K562 (cell line): ENCODE results near the gene MRAP2. TPM values are rescaled to one million over a fixed set of nuclear protein-coding genes. Genes with fewer than 3 reads are reported as not detected.
A peak's percentile ranks its signal among the peaks of the same experiment; 100 is the strongest.

Experiments used
- BCOR ChIP-seq: fragments of 450-650 bp; IDR thresholded peaks from 2 replicates; pipeline ENCODE4 v1.6.1; 2016
- CBFA2T3 ChIP-seq: fragments of 450-650 bp; IDR thresholded peaks from 2 replicates; pipeline ENCODE4 v1.6.1; 2017
- EP400 ChIP-seq: fragments of 450-650 bp; IDR thresholded peaks from 2 replicates; pipeline ENCODE4 v1.6.1; 2017; ENCODE audit warnings: antibody characterized with exemption, mild to moderate bottlenecking, moderate library complexity
- FOXK2 ChIP-seq, 2 experiments: fragments of 450-650 bp; IDR thresholded peaks in 1 of 2; conservative IDR thresholded peaks in 1 of 2; 2 replicates each; pipeline ENCODE4 v1.6.1; 2016; ENCODE audit warnings: low read depth in 2 of 2, mild to moderate bottlenecking in 1 of 2
- MTA1 ChIP-seq: fragments of 450-650 bp; IDR thresholded peaks from 2 replicates; pipeline ENCODE4 v1.6.1; 2017; ENCODE audit warnings: borderline replicate concordance
- NR2C1 ChIP-seq, 2 experiments: fragments of 450-650 bp; IDR thresholded peaks; 2 replicates each; pipeline ENCODE4 v1.6.1; 2017; ENCODE audit warnings: mild to moderate bottlenecking in 2 of 2, antibody characterized with exemption in 1 of 2, inconsistent platforms in 1 of 2, missing compliant biosample characterization in 1 of 2, missing genetic modification characterization in 1 of 2
- RAD51 ChIP-seq: fragments of 450-650 bp; IDR thresholded peaks from 2 replicates; pipeline ENCODE4 v1.7.1; 2016; ENCODE audit warnings: low read depth, mild to moderate bottlenecking, borderline replicate concordance
- RBM17 ChIP-seq: fragments of 200-400 bp; formaldehyde crosslinking; IDR thresholded peaks from 2 replicates; pipeline ENCODE4 v1.6.1; 2017; ENCODE audit warnings: low read depth, mild to moderate bottlenecking, low read length, borderline replicate concordance
- SUPT5H ChIP-seq: fragments of 450-650 bp; IDR thresholded peaks from 2 replicates; pipeline ENCODE4 v1.6.1; 2016
- TBP ChIP-seq: optimal IDR thresholded peaks from 2 replicates; pipeline ENCODE3; 2011; ENCODE audit warnings: low read depth, low read length, improper control_type of control experiment
- ZKSCAN1 ChIP-seq: fragments of 150-350 bp; IDR thresholded peaks from 2 replicates; pipeline ENCODE4 v1.6.1; 2016; ENCODE audit warnings: low read depth, low read length
- ZNF239 ChIP-seq: fragments of 250-450 bp; sonication (Bioruptor Pico); IDR thresholded peaks from 2 replicates; pipeline ENCODE4 v1.4.0; 2020; ENCODE audit warnings: mild to moderate bottlenecking
- ZNF354B ChIP-seq: fragments of 250-450 bp; sonication (Bioruptor Pico); IDR thresholded peaks from 2 replicates; pipeline ENCODE4 v1.4.0; 2020
- polyA plus RNA-seq, 8 experiments: library from polyadenylated mRNA; depleted of rRNA in 4 of 8; stranded (reverse) in 5 of 8; unstranded in 3 of 8; fragments of >200 nt; fragmentation: Nextera tagmentation in 2 of 8; fragmentation: Illumina TruSeq in 1 of 8; extraction: Ambion mirVana in 2 of 8; extraction: Trizol in 1 of 8; gene quantifications; 2 replicates each; pipeline versions ENCODE4 v1.2.1 to v1.2.3, GENCODE V29; 2011 to 2014; ENCODE audit warnings: inconsistent platforms in 1 of 8, missing spikeins in 1 of 8
- total RNA-seq, 7 experiments: library from RNA; depleted of rRNA in 6 of 7; stranded (reverse); fragments of >200 nt in 6 of 7; fragmentation: Illumina TruSeq in 2 of 7; extraction: Trizol in 2 of 7; gene quantifications; 2 replicates each; pipeline versions ENCODE4 v1.2.1 to v1.2.3, GENCODE V29; 2011 to 2021; ENCODE audit warnings: low replicate concordance in 1 of 7
- TF ChIP-seq, protein P1 (sequence below): IDR thresholded peaks from 2 replicates; pipeline ENCODE4 v1.6.1; 2011; ENCODE audit not compliant: insufficient read length; ENCODE audit errors: extremely low read depth
- TF ChIP-seq, protein P2 (sequence below): fragments of 250-450 bp; sonication (Bioruptor Pico); IDR thresholded peaks from 2 replicates; pipeline ENCODE4 v1.4.0; 2020
- TF ChIP-seq, protein P3 (sequence below): sonication (generic); formaldehyde crosslinking; IDR thresholded peaks from 2 replicates; pipeline ENCODE4 v1.8.0; 2022; ENCODE audit warnings: mild to moderate bottlenecking, missing genetic modification reagents, borderline replicate concordance
- TF ChIP-seq, protein P4 (sequence below), 2 experiments: fragments of 450-650 bp; conservative IDR thresholded peaks; 2 replicates each; pipeline ENCODE4 v1.6.1; 2017; ENCODE audit warnings: mild to moderate bottlenecking in 2 of 2, moderate library complexity in 2 of 2
- TF ChIP-seq, protein P5 (sequence below): fragments of 450-650 bp; IDR thresholded peaks from 2 replicates; pipeline ENCODE4 v1.6.1; 2018; ENCODE audit not compliant: partially characterized antibody

The MRAP2 gene
- total and polyA plus RNA-seq, 9 of the 15 experiments (the other 6 are each of a cell fraction or from before 2014, with no cell fraction given), result 5.9 to 38.9 (median 9.3) TPM

DNA sequence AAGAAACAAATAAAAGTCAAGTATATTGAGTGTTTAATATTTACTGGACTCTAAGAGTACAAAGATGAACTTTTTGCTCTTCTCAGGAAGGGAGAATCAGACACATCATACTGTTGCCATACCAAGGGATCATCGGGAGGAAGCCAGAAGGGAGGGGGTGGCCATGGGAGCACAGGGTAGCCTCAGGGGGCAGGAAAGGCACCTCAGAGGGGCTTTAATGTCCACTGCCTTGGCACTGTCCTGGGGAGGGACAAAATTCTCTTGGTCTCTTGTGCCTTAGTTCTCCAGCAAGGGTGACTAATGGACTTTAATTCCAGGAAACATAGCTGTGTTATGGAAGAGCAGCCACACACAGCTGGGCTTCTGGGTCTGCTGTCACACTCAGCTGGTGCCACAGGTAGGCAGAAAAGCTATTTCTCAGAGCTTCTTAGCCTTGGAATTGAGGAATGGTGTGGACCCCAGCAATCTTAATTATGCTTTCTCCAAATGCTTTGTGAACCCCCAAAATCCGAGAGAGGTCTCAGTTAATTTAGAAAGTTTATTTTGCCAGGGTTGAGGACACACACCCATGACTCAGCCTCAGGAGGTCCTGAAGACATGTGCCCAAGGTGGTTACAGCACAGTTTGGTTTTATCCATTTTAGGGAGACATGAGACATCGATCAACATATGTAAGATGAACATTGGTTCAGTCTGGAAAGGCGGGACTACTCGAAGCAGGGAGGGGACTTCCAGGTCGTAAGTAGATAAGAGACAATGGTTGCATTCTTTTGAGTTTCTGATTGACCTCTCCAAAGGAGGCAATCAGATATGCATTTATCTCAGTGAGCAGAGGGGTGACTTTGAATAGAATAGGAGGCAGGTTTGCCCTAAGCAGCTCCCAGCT is 53.2 kb downstream of the MRAP2 start (continued):
- TF ChIP-seq, protein P1, sequence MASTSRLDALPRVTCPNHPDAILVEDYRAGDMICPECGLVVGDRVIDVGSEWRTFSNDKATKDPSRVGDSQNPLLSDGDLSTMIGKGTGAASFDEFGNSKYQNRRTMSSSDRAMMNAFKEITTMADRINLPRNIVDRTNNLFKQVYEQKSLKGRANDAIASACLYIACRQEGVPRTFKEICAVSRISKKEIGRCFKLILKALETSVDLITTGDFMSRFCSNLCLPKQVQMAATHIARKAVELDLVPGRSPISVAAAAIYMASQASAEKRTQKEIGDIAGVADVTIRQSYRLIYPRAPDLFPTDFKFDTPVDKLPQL, result no peak
- TF ChIP-seq FOXK2 (conservative IDR thresholded peaks at IDR 0.05 in 1 of 2, IDR thresholded peaks at IDR 0.05 in 1 of 2; ENCODE audit: low read depth in 2 of 2) (0 out of 4 replicates have a peak, but pooled peaks of 1 of the 2 experiments have one; percentile 59), NR2C1 (IDR thresholded peaks at IDR 0.05) (no peak), NR2C1 (tag; IDR thresholded peaks at IDR 0.05) (0 out of 2 replicates have a peak, but pooled peaks have one; percentile 60), BCOR (no peak), RBM17 (no peak), MTA1 (0 out of 2 replicates have a peak, but pooled peaks have one; percentile 26), ZNF354B (CRISPR knock-in tag) (no peak), SUPT5H (no peak), RAD51 (no peak), TBP (no peak), ZKSCAN1 (no peak), EP400 (peak; percentile 30; the same call in 1 of the 2 replicates), CBFA2T3 (peak; percentile 93), ZNF239 (CRISPR knock-in tag) (no peak)
- TF ChIP-seq, protein P2, sequence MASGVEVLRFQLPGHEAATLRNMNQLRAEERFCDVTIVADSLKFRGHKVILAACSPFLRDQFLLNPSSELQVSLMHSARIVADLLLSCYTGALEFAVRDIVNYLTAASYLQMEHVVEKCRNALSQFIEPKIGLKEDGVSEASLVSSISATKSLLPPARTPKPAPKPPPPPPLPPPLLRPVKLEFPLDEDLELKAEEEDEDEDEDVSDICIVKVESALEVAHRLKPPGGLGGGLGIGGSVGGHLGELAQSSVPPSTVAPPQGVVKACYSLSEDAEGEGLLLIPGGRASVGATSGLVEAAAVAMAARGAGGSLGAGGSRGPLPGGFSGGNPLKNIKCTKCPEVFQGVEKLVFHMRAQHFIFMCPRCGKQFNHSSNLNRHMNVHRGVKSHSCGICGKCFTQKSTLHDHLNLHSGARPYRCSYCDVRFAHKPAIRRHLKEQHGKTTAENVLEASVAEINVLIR, result no peak
- TF ChIP-seq, protein P3, sequence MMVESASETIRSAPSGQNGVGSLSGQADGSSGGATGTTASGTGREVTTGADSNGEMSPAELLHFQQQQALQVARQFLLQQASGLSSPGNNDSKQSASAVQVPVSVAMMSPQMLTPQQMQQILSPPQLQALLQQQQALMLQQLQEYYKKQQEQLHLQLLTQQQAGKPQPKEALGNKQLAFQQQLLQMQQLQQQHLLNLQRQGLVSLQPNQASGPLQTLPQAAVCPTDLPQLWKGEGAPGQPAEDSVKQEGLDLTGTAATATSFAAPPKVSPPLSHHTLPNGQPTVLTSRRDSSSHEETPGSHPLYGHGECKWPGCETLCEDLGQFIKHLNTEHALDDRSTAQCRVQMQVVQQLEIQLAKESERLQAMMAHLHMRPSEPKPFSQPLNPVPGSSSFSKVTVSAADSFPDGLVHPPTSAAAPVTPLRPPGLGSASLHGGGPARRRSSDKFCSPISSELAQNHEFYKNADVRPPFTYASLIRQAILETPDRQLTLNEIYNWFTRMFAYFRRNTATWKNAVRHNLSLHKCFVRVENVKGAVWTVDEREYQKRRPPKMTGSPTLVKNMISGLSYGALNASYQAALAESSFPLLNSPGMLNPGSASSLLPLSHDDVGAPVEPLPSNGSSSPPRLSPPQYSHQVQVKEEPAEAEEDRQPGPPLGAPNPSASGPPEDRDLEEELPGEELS (CRISPR knock-in tag), result no peak
- TF ChIP-seq, protein P4, sequence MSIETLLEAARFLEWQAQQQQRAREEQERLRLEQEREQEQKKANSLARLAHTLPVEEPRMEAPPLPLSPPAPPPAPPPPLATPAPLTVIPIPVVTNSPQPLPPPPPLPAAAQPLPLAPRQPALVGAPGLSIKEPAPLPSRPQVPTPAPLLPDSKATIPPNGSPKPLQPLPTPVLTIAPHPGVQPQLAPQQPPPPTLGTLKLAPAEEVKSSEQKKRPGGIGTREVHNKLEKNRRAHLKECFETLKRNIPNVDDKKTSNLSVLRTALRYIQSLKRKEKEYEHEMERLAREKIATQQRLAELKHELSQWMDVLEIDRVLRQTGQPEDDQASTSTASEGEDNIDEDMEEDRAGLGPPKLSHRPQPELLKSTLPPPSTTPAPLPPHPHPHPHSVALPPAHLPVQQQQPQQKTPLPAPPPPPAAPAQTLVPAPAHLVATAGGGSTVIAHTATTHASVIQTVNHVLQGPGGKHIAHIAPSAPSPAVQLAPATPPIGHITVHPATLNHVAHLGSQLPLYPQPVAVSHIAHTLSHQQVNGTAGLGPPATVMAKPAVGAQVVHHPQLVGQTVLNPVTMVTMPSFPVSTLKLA (conservative IDR thresholded peaks at IDR 0.05), result peak in 1 of 2 experiments; percentile 49; a peak in 1 of 4 replicates
- TF ChIP-seq, protein P5, sequence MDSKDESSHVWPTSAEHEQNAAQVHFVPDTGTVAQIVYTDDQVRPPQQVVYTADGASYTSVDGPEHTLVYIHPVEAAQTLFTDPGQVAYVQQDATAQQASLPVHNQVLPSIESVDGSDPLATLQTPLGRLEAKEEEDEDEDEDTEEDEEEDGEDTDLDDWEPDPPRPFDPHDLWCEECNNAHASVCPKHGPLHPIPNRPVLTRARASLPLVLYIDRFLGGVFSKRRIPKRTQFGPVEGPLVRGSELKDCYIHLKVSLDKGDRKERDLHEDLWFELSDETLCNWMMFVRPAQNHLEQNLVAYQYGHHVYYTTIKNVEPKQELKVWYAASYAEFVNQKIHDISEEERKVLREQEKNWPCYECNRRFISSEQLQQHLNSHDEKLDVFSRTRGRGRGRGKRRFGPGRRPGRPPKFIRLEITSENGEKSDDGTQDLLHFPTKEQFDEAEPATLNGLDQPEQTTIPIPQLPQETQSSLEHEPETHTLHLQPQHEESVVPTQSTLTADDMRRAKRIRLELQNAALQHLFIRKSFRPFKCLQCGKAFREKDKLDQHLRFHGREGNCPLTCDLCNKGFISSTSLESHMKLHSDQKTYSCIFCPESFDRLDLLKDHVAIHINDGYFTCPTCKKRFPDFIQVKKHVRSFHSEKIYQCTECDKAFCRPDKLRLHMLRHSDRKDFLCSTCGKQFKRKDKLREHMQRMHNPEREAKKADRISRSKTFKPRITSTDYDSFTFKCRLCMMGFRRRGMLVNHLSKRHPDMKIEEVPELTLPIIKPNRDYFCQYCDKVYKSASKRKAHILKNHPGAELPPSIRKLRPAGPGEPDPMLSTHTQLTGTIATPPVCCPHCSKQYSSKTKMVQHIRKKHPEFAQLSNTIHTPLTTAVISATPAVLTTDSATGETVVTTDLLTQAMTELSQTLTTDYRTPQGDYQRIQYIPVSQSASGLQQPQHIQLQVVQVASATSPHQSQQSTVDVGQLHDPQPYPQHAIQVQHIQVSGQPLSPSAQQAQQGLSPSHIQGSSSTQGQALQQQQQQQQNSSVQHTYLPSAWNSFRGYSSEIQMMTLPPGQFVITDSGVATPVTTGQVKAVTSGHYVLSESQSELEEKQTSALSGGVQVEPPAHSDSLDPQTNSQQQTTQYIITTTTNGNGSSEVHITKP, result peak; percentile 91
